HepG2 (cell line): ENCODE results near the gene TTC31. TPM values are rescaled to one million over a fixed set of nuclear protein-coding genes. Genes with fewer than 3 reads are reported as not detected.

ENCODE experiments used
- ELF1 ChIP-seq: sonication (generic); formaldehyde crosslinking; IDR thresholded peaks from 2 replicates; pipeline ENCODE4 v1.4.0; 2020; ENCODE audit warnings: missing genetic modification reagents
- FOXA1 ChIP-seq, 2 experiments: fragments of 450-650 bp in 1 of 2; sonication (generic) in 1 of 2; formaldehyde crosslinking in 1 of 2; IDR thresholded peaks; 2 replicates each; pipeline versions ENCODE4 v1.4.0 to v1.6.1; 2016 to 2020; ENCODE audit warnings: missing genetic modification reagents in 1 of 2
- FOXP1 ChIP-seq, 2 experiments: fragments of 450-650 bp in 1 of 2; IDR thresholded peaks; 2 replicates each; pipeline ENCODE4 v1.6.1; 2017 to 2018; ENCODE audit warnings: antibody characterized with exemption in 1 of 2
- HOXA7 ChIP-seq: sonication (generic); formaldehyde crosslinking; IDR thresholded peaks from 2 replicates; pipeline ENCODE4 v1.8.1; 2022; ENCODE audit warnings: mild to moderate bottlenecking, missing genetic modification reagents, moderate library complexity
- KLF16 ChIP-seq, 2 experiments: sonication (generic) in 1 of 2; formaldehyde crosslinking in 1 of 2; IDR thresholded peaks; 2 replicates each; pipeline versions ENCODE4 v1.6.1 to v1.8.0; 2016 to 2023; ENCODE audit warnings: missing genetic modification reagents in 2 of 2, missing compliant biosample characterization in 1 of 2
- MBD4 ChIP-seq: IDR thresholded peaks from 2 replicates; pipeline ENCODE4 v1.6.1; 2012; ENCODE audit warnings: low read length, inconsistent platforms, borderline replicate concordance
- MED1 ChIP-seq: sonication (generic); formaldehyde crosslinking; IDR thresholded peaks from 2 replicates; pipeline ENCODE4 v1.4.0; 2020; ENCODE audit warnings: missing genetic modification reagents
- NFYC ChIP-seq: IDR thresholded peaks from 2 replicates; pipeline ENCODE4 v1.6.1; 2016; ENCODE audit warnings: missing genetic modification reagents, missing compliant biosample characterization
- NPAS2 ChIP-seq: sonication (generic); formaldehyde crosslinking; IDR thresholded peaks from 2 replicates; pipeline ENCODE4 v1.8.0; 2022; ENCODE audit warnings: mild to moderate bottlenecking, missing genetic modification reagents, borderline replicate concordance
- PHF21A ChIP-seq: sonication (generic); formaldehyde crosslinking; IDR thresholded peaks from 2 replicates; pipeline ENCODE4 v1.5.0; 2020; ENCODE audit warnings: mild to moderate bottlenecking, missing genetic modification reagents
- REPIN1 ChIP-seq: sonication (generic); formaldehyde crosslinking; IDR thresholded peaks from 2 replicates; pipeline ENCODE4 v1.8.0; 2022; ENCODE audit warnings: missing genetic modification reagents, low read depth, mild to moderate bottlenecking, borderline replicate concordance
- SOX6 ChIP-seq, 2 experiments: fragments of 450-650 bp in 1 of 2; sonication (generic) in 1 of 2; formaldehyde crosslinking in 1 of 2; IDR thresholded peaks; 2 replicates each; pipeline versions ENCODE4 v1.4.0 to v1.6.1; 2017 to 2020; ENCODE audit warnings: antibody characterized with exemption in 1 of 2, mild to moderate bottlenecking in 1 of 2, missing genetic modification reagents in 1 of 2
- ZC3H4 ChIP-seq: sonication (generic); formaldehyde crosslinking; IDR thresholded peaks from 2 replicates; pipeline ENCODE4 v1.4.0; 2020; ENCODE audit warnings: missing genetic modification reagents, borderline replicate concordance
- ZNF160 ChIP-seq: sonication (generic); formaldehyde crosslinking; IDR thresholded peaks from 2 replicates; pipeline ENCODE4 v1.8.0; 2022; ENCODE audit warnings: mild to moderate bottlenecking, inconsistent platforms, missing genetic modification reagents
- ZNF224 ChIP-seq: sonication (generic); formaldehyde crosslinking; IDR thresholded peaks from 2 replicates; pipeline ENCODE4 v1.5.0; 2020; ENCODE audit warnings: mild to moderate bottlenecking, missing genetic modification reagents
- ZNF773 ChIP-seq: sonication (generic); formaldehyde crosslinking; IDR thresholded peaks from 2 replicates; pipeline ENCODE4 v1.4.0; 2020; ENCODE audit warnings: missing genetic modification reagents, borderline replicate concordance
- polyA plus RNA-seq, 8 experiments: library from polyadenylated mRNA; depleted of rRNA in 3 of 8; stranded (reverse) in 7 of 8; unstranded in 1 of 8; fragments of >200 nt; fragmentation: Illumina TruSeq in 4 of 8; extraction: Trizol in 4 of 8; gene quantifications; 2 replicates each; pipeline versions ENCODE4 v1.2.1 to v1.2.3, GENCODE V29; 2011 to 2016; ENCODE audit warnings: low read depth in 4 of 8, missing spikeins in 1 of 8, mixed read lengths in 1 of 8; ENCODE audit not compliant: insufficient read depth in 1 of 8
- total RNA-seq, 5 experiments: library from RNA; depleted of rRNA; stranded (reverse); fragments of >200 nt; fragmentation: Illumina TruSeq; extraction: Trizol; gene quantifications; 2 replicates each; pipeline ENCODE4 v1.2.3, GENCODE V29; 2016; ENCODE audit warnings: low read depth in 1 of 5
- TF ChIP-seq, protein P1 (sequence below): sonication (generic); formaldehyde crosslinking; IDR thresholded peaks from 2 replicates; pipeline ENCODE4 v1.4.0; 2020; ENCODE audit warnings: missing genetic modification reagents
- TF ChIP-seq, protein P2 (sequence below): IDR thresholded peaks from 2 replicates; pipeline ENCODE4 v1.6.1; 2016; ENCODE audit warnings: low read depth, control low read depth
- TF ChIP-seq, protein P3 (sequence below): IDR thresholded peaks from 2 replicates; pipeline ENCODE4 v1.6.1; 2016; ENCODE audit warnings: low read depth
- TF ChIP-seq, protein P4 (sequence below): sonication (generic); formaldehyde crosslinking; IDR thresholded peaks from 2 replicates; pipeline ENCODE4 v1.5.1; 2020; ENCODE audit warnings: missing genetic modification reagents, mild to moderate bottlenecking, borderline replicate concordance
- TF ChIP-seq, protein P5 (sequence below): sonication (generic); formaldehyde crosslinking; IDR thresholded peaks from 2 replicates; pipeline ENCODE4 v1.4.0; 2020; ENCODE audit warnings: missing genetic modification reagents

The TTC31 gene
- total and polyA plus RNA-seq, 2 of the 13 experiments (the other 11 are each of a cell fraction or from before 2014, with no cell fraction given) = 28.3 to 39.5 TPM

DNA sequence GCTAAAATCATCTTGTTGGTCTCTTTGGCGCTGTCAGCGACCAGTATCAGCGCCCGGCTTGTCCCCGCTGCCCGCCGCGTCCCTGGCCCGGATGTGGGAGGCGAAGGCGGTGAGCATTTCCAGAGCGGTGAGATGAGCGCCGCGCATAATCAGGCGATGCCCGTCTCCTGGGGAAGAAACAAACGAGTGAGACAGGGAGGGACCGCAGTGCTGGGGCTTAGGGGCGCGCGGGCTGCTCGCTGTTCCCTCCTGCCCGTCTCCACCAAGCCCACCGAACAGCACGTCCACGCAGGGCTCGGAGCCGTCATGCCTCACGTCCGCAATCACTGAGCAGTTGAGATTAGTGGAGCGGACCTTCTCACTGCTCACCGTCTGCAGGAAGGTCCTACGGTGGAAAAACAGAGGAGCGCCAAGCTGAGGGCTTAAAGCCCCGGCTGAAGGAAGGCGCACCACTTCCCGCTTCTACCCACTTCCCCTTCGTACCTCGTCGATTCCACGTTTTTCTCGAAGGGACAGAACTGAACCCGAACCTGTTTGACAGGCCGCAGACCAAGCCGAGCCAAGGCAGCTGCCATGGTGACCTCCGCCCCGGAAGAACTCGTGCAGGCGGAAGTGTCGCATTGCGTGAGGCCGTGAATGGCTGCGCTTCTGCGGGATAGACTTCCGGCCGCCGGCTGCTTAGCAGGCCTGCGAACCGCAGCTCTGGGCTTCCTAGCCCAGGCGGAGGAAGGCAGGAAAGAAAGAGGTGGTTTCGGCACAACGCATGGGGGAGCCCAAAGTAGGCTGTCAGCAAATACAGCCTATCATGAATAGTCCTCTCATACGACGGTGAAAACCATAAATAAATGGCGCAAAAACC lies 10.6 kb upstream of the TTC31 start, which contains the start of gene MRPL53 (continued):
- TF ChIP-seq, protein P1, sequence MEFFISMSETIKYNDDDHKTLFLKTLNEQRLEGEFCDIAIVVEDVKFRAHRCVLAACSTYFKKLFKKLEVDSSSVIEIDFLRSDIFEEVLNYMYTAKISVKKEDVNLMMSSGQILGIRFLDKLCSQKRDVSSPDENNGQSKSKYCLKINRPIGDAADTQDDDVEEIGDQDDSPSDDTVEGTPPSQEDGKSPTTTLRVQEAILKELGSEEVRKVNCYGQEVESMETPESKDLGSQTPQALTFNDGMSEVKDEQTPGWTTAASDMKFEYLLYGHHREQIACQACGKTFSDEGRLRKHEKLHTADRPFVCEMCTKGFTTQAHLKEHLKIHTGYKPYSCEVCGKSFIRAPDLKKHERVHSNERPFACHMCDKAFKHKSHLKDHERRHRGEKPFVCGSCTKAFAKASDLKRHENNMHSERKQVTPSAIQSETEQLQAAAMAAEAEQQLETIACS = peak; percentile 40; the same call in 1 of the 2 replicates
- no peak for TF ChIP-seq FOXP1 (IDR thresholded peaks at IDR 0.05)
- no peak; the same call in 1 of the 2 replicates for TF ChIP-seq FOXP1 (CRISPR knock-in tag; IDR thresholded peaks at IDR 0.05)
- TF ChIP-seq ELF1 (CRISPR knock-in tag) = peak; percentile 97
- TF ChIP-seq ZNF160 (CRISPR knock-in tag) = peak; percentile 91
- peak; percentile 98 for TF ChIP-seq REPIN1
- TF ChIP-seq MBD4 = no peak
- TF ChIP-seq, protein P2, sequence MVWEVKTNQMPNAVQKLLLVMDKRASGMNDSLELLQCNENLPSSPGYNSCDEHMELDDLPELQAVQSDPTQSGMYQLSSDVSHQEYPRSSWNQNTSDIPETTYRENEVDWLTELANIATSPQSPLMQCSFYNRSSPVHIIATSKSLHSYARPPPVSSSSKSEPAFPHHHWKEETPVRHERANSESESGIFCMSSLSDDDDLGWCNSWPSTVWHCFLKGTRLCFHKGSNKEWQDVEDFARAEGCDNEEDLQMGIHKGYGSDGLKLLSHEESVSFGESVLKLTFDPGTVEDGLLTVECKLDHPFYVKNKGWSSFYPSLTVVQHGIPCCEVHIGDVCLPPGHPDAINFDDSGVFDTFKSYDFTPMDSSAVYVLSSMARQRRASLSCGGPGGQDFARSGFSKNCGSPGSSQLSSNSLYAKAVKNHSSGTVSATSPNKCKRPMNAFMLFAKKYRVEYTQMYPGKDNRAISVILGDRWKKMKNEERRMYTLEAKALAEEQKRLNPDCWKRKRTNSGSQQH = peak; percentile 99
- peak; percentile 89; the same call in 1 of the 2 replicates for TF ChIP-seq ZNF224 (CRISPR knock-in tag)
- TF ChIP-seq, protein P3, sequence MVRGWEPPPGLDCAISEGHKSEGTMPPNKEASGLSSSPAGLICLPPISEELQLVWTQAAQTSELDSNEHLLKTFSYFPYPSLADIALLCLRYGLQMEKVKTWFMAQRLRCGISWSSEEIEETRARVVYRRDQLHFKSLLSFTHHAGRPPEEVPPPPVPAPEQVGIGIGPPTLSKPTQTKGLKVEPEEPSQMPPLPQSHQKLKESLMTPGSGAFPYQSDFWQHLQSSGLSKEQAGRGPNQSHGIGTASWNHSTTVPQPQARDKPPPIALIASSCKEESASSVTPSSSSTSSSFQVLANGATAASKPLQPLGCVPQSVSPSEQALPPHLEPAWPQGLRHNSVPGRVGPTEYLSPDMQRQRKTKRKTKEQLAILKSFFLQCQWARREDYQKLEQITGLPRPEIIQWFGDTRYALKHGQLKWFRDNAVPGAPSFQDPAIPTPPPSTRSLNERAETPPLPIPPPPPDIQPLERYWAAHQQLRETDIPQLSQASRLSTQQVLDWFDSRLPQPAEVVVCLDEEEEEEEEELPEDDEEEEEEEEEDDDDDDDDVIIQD (CRISPR knock-in tag) = 0 out of 2 replicates have a peak, but pooled peaks have one; percentile 53
- peak; percentile 73 for TF ChIP-seq NFYC (CRISPR knock-in tag)
- TF ChIP-seq KLF16 (CRISPR knock-in tag; IDR thresholded peaks at IDR 0.05) = peak in 1 of 2 experiments; percentile 97; a peak in 2 of 4 replicates
- peak; percentile 83; the same call in 1 of the 2 replicates for TF ChIP-seq PHF21A (CRISPR knock-in tag)
- peak; percentile 88 for TF ChIP-seq MED1 (CRISPR knock-in tag)
- no peak for TF ChIP-seq SOX6 (IDR thresholded peaks at IDR 0.05)
- TF ChIP-seq SOX6 (CRISPR knock-in tag; IDR thresholded peaks at IDR 0.05) = peak; percentile 77
- TF ChIP-seq, protein P4, sequence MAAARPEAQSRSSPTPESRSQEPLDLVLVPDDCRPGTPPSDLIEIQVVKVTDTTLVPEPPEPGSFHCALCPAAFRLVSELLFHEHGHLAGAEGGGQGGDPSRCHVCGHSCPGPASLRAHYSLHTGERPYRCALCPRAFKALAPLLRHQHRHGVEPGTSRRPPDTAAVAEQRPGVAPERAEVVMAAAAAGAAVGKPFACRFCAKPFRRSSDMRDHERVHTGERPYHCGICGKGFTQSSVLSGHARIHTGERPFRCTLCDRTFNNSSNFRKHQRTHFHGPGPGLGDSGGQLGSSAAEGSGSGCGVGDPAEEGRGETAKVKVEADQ (CRISPR knock-in tag) = peak; percentile 98; the same call in 1 of the 2 replicates
- no peak for TF ChIP-seq FOXA1 (IDR thresholded peaks at IDR 0.05)
- TF ChIP-seq FOXA1 (CRISPR knock-in tag; IDR thresholded peaks at IDR 0.05) = peak; percentile 59
- TF ChIP-seq, protein P5, sequence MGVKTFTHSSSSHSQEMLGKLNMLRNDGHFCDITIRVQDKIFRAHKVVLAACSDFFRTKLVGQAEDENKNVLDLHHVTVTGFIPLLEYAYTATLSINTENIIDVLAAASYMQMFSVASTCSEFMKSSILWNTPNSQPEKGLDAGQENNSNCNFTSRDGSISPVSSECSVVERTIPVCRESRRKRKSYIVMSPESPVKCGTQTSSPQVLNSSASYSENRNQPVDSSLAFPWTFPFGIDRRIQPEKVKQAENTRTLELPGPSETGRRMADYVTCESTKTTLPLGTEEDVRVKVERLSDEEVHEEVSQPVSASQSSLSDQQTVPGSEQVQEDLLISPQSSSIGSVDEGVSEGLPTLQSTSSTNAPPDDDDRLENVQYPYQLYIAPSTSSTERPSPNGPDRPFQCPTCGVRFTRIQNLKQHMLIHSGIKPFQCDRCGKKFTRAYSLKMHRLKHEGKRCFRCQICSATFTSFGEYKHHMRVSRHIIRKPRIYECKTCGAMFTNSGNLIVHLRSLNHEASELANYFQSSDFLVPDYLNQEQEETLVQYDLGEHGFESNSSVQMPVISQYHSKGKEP (CRISPR knock-in tag) = peak; percentile 83; the same call in 1 of the 2 replicates
- peak; percentile 27; the same call in 1 of the 2 replicates for TF ChIP-seq ZNF773 (CRISPR knock-in tag)
- no peak for TF ChIP-seq HOXA7 (CRISPR knock-in tag)
- TF ChIP-seq NPAS2 (CRISPR knock-in tag) = no peak
- peak; percentile 92; the same call in 1 of the 2 replicates for TF ChIP-seq ZC3H4 (CRISPR knock-in tag)
